Endothelial cell of umbilical vein (primary cell): Measurements from ENCODE around the gene TLCD5. TPM values are rescaled to one million over a fixed set of nuclear protein-coding genes. Genes with fewer than 3 reads are reported as not detected.

Experiments used
- BruUV-seq: library from RNA; stranded (reverse); fragments of 400-500 nt; replicated peaks from 2 replicates; lab custom pipeline; 2021; lab: Mats Ljungman, UMichigan
- CTCF ChIA-PET: fragments of 300-600, 350-600 bp; sonication (Branson Sonifier 250); formaldehyde crosslinking; loops from one replicate; lab custom pipeline; 2021; ENCODE audit warnings: antibody characterized with exemption, inconsistent platforms; lab: Charles Lee
- POLR2A ChIA-PET: fragments of 300-600, 350-600 bp; sonication (Branson Sonifier 250); formaldehyde crosslinking; loops from one replicate; lab custom pipeline; 2021; ENCODE audit warnings: antibody characterized with exemption, inconsistent platforms; lab: Charles Lee
- DNase-seq: peaks from one replicate; pipeline ENCODE4 v3.0.0-alpha.2; 2011; ENCODE audit warnings: low read depth, low spot score
- FAIRE-seq: peaks from 2 replicates; lab custom pipeline; 2011; peaks lifted over from hg19 to GRCh38; lab: Jason Lieb, UNC
- H2AFZ ChIP-seq: 2 replicates; pipeline ENCODE4 v1.6.0; 2012; ENCODE audit warnings: low read depth, low read length, control low read depth, inconsistent platforms
- H3K27ac ChIP-seq: 2 replicates; pipeline ENCODE4 v1.5.1; 2011; ENCODE audit warnings: low read depth, mild to moderate bottlenecking, control low read depth, low read length, moderate library complexity; ENCODE audit not compliant: insufficient read depth
- H3K27me3 ChIP-seq, 2 experiments: 2 replicates each; pipeline versions ENCODE4 v1.6.0 to v1.6.1; 2011; ENCODE audit warnings: low read length in 2 of 2, mixed read lengths in 1 of 2; ENCODE audit not compliant: control insufficient read depth in 2 of 2, insufficient read depth in 2 of 2
- H3K36me3 ChIP-seq, 2 experiments: 2 replicates in 1 of 2; 3 replicates in 1 of 2; pipeline ENCODE4 v1.5.1; 2011; ENCODE audit warnings: low read length in 2 of 2, mild to moderate bottlenecking in 1 of 2, moderate library complexity in 1 of 2; ENCODE audit not compliant: control insufficient read depth in 2 of 2, insufficient read depth in 2 of 2; ENCODE audit errors: extremely low read depth in 1 of 2
- H3K4me1 ChIP-seq: 3 replicates; pipeline ENCODE4 v1.5.1; 2011; ENCODE audit warnings: mild to moderate bottlenecking, low read length; ENCODE audit not compliant: control insufficient read depth, insufficient read depth; ENCODE audit errors: extremely low read depth
- H3K4me2 ChIP-seq: 2 replicates; pipeline ENCODE4 v1.6.1; 2011; ENCODE audit warnings: low read length, control low read depth, mixed read lengths; ENCODE audit not compliant: insufficient read depth
- H3K4me3 ChIP-seq, 3 experiments: fragments of 200-600 bp in 1 of 3; sonication (generic), shearing (Covaris generic) in 1 of 3; replicated peaks in 1 of 3; 2 replicates each; pipeline ENCODE4 v1.5.1; 2011 to 2016; ENCODE audit warnings: control low read depth in 3 of 3, low read length in 3 of 3, mild to moderate bottlenecking in 2 of 3, inconsistent platforms in 1 of 3, low read depth in 1 of 3, moderate library complexity in 1 of 3; ENCODE audit not compliant: insufficient read depth in 1 of 3
- H3K79me2 ChIP-seq: 2 replicates; pipeline ENCODE4 v1.6.0; 2012; ENCODE audit warnings: low read length, inconsistent platforms; ENCODE audit not compliant: control insufficient read depth, insufficient read depth
- H3K9ac ChIP-seq: replicated peaks from 2 replicates; pipeline ENCODE3; 2011; ENCODE audit warnings: low read length, control low read depth; ENCODE audit not compliant: insufficient read depth; ENCODE audit errors: extremely low read depth
- H3K9me1 ChIP-seq: replicated peaks from 3 replicates; pipeline ENCODE4 v1.6.0; 2011; ENCODE audit warnings: mild to moderate bottlenecking, low read length; ENCODE audit not compliant: control insufficient read depth, insufficient read depth; ENCODE audit errors: extremely low read depth
- H3K9me3 ChIP-seq: replicated peaks from 2 replicates; pipeline ENCODE4 v1.5.1; 2012; ENCODE audit warnings: low read length, inconsistent platforms; ENCODE audit not compliant: control insufficient read depth, insufficient read depth
- H4K20me1 ChIP-seq: replicated peaks from 2 replicates; pipeline ENCODE3; 2011; ENCODE audit warnings: mild to moderate bottlenecking, low read length; ENCODE audit not compliant: control insufficient read depth, insufficient read depth; ENCODE audit errors: extremely low read depth
- CTCF ChIP-seq, 2 donors: IDR thresholded peaks; 1 replicate in 1 of 2; 2 replicates in 1 of 2; pipeline ENCODE4 v1.5.1; 2011; ENCODE audit warnings: low read length in 2 of 2, mild to moderate bottlenecking in 2 of 2, moderate library complexity in 2 of 2, control low read depth in 1 of 2, inconsistent platforms in 1 of 2, low read depth in 1 of 2; ENCODE audit not compliant: insufficient read depth in 1 of 2; ENCODE audit errors: extremely low read depth in 1 of 2
- EZH2 ChIP-seq: IDR thresholded peaks from 2 replicates; pipeline ENCODE4 v1.6.1; 2012; ENCODE audit warnings: borderline replicate concordance, low read depth, mild to moderate bottlenecking, moderate library complexity, low read length, inconsistent platforms; ENCODE audit not compliant: severe bottlenecking
- FOS ChIP-seq: IDR thresholded peaks from 2 replicates; pipeline ENCODE4 v1.6.1; 2011; ENCODE audit warnings: mild to moderate bottlenecking, low read length, moderate library complexity, borderline replicate concordance; ENCODE audit not compliant: insufficient read depth
- GATA2 ChIP-seq: IDR thresholded peaks from 2 replicates; pipeline ENCODE4 v1.7.0; 2011; ENCODE audit warnings: low read depth, mild to moderate bottlenecking, moderate library complexity, mixed read lengths, low read length; ENCODE audit not compliant: insufficient read length, insufficient read depth
- JUN ChIP-seq: IDR thresholded peaks from 2 replicates; pipeline ENCODE4 v1.6.1; 2011; ENCODE audit warnings: borderline replicate concordance, low read depth; ENCODE audit not compliant: insufficient read length, insufficient read depth
- MAX ChIP-seq: IDR thresholded peaks from 2 replicates; pipeline ENCODE4 v1.6.1; 2011; ENCODE audit not compliant: insufficient read depth, insufficient read length
- MYC ChIP-seq: IDR thresholded peaks from one replicate; pipeline ENCODE4 v1.6.1; 2011; ENCODE audit warnings: mild to moderate bottlenecking, low read depth, low read length
- POLR2A ChIP-seq: IDR thresholded peaks from 2 replicates; pipeline ENCODE4 v1.6.1; 2012; ENCODE audit warnings: low read depth, mild to moderate bottlenecking, control low read depth, low read length
- POLR2AphosphoS5 ChIP-seq: IDR thresholded peaks from 2 replicates; pipeline ENCODE4 v1.6.1; 2012; ENCODE audit warnings: low read depth, mild to moderate bottlenecking, control low read depth, low read length, moderate library complexity; ENCODE audit not compliant: insufficient read depth
- dilution Hi-C: fragments of 300-500 bp; cut with MboI; formaldehyde crosslinking; loops from one replicate; pipeline ENCODE4 v1.15.0; 2019; ENCODE audit warnings: low sequenced_read_pairs; ENCODE audit not compliant: extremely low pct_ligation_motif_present
- intact Hi-C: fragments of 100-400 bp; cut with micrococcal nuclease; formaldehyde crosslinking; loops from one replicate; pipeline ENCODE4 v1.10.0; 2022
- polyA plus RNA-seq, 4 experiments: library from polyadenylated mRNA; depleted of rRNA in 3 of 4; stranded (reverse) in 3 of 4; unstranded in 1 of 4; fragments of >200 nt; gene quantifications; 2 replicates each; pipeline versions ENCODE4 v1.2.1 to v1.2.3, GENCODE V29; 2011 to 2012; ENCODE audit warnings: missing spikeins in 1 of 4
- total RNA-seq: library from RNA; stranded (reverse); gene quantifications from 2 replicates; pipeline ENCODE4 v1.2.3, GENCODE V29; 2021

TLCD5 gene
- total and polyA plus RNA-seq, 2 donors (not counting 3 experiments of a cell fraction or from before 2014, with no cell fraction given) = 6.3 to 9.7 TPM

DNA sequence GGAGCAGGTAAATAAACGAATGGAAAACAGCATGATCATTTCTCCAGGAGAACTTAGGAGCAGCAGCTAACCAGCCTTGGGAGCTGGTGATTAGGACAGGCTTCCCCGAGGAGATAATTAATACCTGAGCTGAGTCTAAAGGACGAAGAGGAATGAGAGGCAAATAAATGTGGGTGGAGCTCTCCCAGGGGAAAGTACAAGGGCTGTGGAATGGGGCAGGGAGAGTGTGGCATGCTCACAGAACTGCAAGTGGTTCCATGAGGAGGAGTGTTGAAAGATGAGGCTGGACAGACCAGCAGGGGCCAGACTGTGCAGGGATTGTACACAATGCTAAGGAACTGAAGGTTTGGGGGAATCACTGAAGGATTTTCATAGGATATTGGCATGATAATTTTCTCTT, 14.2 kb upstream of the TLCD5 start:
- no TSS peak for BruUV-seq
- FAIRE-seq = no peak

More for the DNA sequence above, 14.2 kb upstream of the TLCD5 start:
- Histone ChIP-seq H3K9ac (no peak overlapping the region), H3K36me3 (no peaks in the 10 kb centered on the region), H3K79me2 (no peaks in the 10 kb centered on the region), H3K9me3 (no peaks in the 10 kb centered on the region), H3K27ac (no peak overlapping the region), H3K4me1 (peaks cover 6% of the 10 kb centered on the region), H3K9me1 (no peaks in the 10 kb centered on the region), H3K27me3 (peaks cover 9 to 10% of the 10 kb centered on the region in 2 experiments), H3K4me3 (no peak overlapping the region), H3K4me2 (no peak overlapping the region), H2AFZ (no peak overlapping the region), H4K20me1 (no peaks in the 10 kb centered on the region)
- intact Hi-C loops = no loop called here
- dilution Hi-C loops = no loop called here
- no peak for DNase-seq
- CTCF ChIA-PET = no interaction called here
- TF ChIP-seq GATA2 (no peak), FOS (no peak), POLR2A (no peak), POLR2AphosphoS5 (no peak), MAX (no peak), EZH2 (no peak), JUN (no peak), MYC (no peak), CTCF (IDR thresholded peaks at IDR 0.05; ENCODE audit: extremely low read depth in 1 of 2, insufficient read depth in 1 of 2, low read depth in 1 of 2, low read length in 2 of 2) (no peak)
- POLR2A ChIA-PET = no interaction called here
